GM10248 (cell line): ENCODE data around the gene WAC.

Experiments
- CTCF ChIA-PET: fragments of 300-600 bp; sonication (Branson Sonifier 250); formaldehyde crosslinking; extraction: SDS; loops from one replicate; lab custom pipeline; 2021; ENCODE audit warnings: antibody characterized with exemption; lab: Yijun Ruan, JAX
- POLR2A ChIA-PET: fragments of 350-650 bp; sonication (Branson Sonifier 250); formaldehyde crosslinking; extraction: SDS; loops from one replicate; lab custom pipeline; 2020; ENCODE audit warnings: antibody characterized with exemption; lab: Yijun Ruan, JAX
- DNase-seq: peaks from one replicate; pipeline ENCODE4 v3.0.0; 2012; ENCODE audit errors: extremely low spot score
- TF ChIP-seq, protein P1 (sequence below): IDR thresholded peaks from 2 replicates; pipeline ENCODE4 v1.5.1; 2012; ENCODE audit warnings: mild to moderate bottlenecking, low read depth; ENCODE audit errors: extremely low read depth, missing control alignments, control extremely low read depth

The WAC gene

DNA sequence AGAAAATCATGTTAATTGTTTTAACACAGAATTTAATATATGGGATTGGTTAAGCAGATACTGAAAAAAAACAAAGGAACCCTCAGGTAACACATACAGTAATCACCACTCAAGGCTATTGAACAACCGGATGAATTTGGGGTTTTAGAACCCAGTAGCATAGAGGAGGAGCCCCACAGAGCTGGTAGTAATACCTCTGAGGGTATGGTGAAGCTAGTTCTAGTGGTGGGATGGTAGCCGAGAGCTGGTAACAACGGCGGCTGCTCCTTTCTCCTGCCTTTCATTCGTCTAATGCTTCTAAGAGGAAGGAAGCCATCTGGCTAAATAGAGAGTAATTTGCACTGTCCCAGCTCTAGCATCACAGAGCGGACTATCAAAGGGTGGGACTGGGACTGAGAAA is 52.2 kb downstream of the WAC start:
- no peak for DNase-seq
- ChIA-PET POLR2A (no interaction called here), CTCF (interaction anchor here (1.2 kb wide), 1 partner anchor 13 kb away, joined by 3 read pairs; no protein-coding TSS in a partner anchor)
- TF ChIP-seq, protein P1, sequence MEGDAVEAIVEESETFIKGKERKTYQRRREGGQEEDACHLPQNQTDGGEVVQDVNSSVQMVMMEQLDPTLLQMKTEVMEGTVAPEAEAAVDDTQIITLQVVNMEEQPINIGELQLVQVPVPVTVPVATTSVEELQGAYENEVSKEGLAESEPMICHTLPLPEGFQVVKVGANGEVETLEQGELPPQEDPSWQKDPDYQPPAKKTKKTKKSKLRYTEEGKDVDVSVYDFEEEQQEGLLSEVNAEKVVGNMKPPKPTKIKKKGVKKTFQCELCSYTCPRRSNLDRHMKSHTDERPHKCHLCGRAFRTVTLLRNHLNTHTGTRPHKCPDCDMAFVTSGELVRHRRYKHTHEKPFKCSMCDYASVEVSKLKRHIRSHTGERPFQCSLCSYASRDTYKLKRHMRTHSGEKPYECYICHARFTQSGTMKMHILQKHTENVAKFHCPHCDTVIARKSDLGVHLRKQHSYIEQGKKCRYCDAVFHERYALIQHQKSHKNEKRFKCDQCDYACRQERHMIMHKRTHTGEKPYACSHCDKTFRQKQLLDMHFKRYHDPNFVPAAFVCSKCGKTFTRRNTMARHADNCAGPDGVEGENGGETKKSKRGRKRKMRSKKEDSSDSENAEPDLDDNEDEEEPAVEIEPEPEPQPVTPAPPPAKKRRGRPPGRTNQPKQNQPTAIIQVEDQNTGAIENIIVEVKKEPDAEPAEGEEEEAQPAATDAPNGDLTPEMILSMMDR, result no peak

DNA sequence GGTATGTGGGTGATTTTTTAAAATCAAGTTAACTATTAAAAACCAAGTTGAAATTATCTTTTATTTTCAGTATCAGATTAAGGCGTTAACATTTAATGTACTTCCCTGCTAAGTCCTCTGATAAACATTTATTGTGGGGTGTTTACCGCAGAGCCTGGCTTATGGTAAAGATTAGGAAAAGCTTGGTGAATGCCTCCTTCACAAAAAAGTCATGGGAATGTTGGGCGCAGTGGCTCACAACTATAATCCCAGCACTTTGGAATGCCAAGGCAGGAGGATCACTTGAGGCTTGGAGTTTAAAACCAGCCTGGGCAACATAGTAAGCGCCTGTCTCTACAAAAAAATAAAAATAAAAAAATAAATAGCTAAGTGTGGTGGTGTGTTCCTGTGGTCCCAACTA is 53.3 kb downstream of the WAC start:
- no peak for DNase-seq
- POLR2A ChIA-PET, result no interaction called here
- TF ChIP-seq, protein P1, result no peak
- CTCF ChIA-PET, result interaction anchor here (1.4 kb wide), 1 partner anchor 10 kb away, joined by 3 read pairs; no protein-coding TSS in a partner anchor

DNA sequence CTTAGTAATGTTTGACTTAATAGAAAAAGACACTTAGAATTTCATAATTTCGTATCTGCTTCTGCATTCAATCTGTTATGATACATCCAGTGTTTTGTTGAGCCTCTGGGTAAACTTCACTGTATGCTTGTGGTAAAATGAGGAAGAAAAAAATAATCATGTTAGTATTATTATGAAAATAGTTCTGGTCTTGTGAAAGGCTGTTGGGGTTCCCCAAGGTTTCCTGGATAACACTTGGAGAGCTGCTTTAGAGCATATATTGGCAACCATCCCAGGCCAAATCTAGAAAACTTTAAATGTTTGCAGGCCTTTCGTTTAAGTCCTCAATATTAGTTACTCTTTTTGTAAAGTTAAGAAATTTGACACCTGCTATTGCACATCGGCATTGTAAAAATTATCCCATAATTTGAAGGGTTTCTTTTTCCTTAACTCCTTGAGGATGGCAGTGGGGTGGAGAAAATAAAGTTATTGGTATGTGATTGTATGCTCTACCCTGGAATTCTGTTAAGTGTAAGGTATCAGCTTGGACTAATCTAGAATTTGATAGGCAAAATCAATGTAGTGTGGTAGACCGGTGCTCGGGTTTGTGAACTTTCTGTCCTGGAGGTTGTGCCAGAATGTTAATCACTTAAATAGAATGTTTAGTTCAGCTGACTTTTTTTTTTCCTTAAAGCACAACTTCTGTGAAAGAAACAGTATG is 54.5 kb downstream of the WAC start:
- ChIA-PET CTCF (interaction anchor here (1.1 to 3.9 kb wide), 5 partner anchors 11 to 41 kb away, joined by 3 to 14 read pairs (median 3); no protein-coding TSS in a partner anchor), POLR2A (no interaction called here)

DNA sequence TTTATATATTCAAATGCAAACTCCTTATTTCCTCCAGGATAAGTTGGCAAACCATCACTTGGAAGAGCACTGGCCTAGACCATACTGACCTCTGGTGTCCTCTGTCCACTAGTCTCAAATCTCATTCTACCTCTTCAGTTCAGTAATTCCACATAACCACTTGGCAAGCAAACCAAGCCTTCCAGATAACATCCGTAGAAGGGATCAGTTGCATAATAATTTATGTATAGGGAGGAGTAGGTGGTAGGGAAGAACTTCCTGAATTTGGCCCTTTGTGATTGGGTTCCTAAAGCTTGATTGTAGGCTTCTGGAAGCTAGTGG is 55.0 kb downstream of the WAC start:
- CTCF ChIA-PET, result interaction anchor here (1.1 to 3.9 kb wide), 5 partner anchors 21 to 42 kb away, joined by 3 to 14 read pairs (median 3); no protein-coding TSS in a partner anchor

More for the DNA sequence above, 54.5 kb downstream of the WAC start:
- TF ChIP-seq, protein P1, result no peak
- no peak for DNase-seq

DNA sequence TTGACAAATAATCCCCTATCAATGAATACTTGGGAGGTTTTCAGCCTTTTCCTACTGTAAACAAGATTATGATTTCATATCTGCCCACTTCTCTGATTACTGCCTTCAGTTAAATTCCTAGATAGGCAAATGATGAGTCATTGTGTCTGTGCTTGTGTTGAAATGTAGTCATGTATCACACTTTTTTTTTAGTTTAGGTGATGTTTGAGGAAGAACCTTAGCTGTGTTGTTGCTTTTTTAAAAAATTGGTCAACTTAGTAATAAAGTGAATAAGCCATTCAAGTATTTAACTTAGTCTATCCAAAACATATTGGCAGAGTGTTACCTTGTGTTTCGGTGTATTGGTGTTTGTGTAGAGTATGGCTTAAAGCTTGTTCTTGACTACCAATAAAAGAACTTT is 60.0 kb downstream of the WAC start:
- ChIA-PET CTCF (no interaction called here), POLR2A (no interaction called here)
- DNase-seq, result no peak
- TF ChIP-seq, protein P1, result no peak

More for the DNA sequence above, 55.0 kb downstream of the WAC start:
- POLR2A ChIA-PET, result no interaction called here
- TF ChIP-seq, protein P1, result no peak
- DNase-seq, result no peak

DNA sequence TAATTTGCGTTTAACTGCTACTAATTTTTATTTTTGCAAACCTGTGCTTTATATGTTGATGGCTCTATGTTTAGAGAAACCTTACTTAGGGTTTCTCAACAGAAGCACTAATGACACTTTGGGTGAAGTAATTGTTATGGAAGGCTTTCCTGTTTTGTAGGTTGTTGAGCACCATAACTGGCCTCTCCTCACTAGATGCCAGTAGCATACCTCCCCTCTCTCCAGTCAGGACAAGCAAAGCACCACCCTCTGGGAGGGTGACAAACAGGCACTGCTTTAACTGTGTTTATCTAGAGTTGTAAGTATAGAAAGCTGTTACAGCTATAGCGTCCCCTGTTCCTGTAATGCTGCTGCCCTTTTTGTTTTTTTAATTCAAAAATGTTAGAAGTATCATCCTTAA is 60.9 kb downstream of the WAC start:
- TF ChIP-seq, protein P1, result no peak
- no peak for DNase-seq
- ChIA-PET POLR2A (interaction anchor here (0.6 kb wide), 1 partner anchor 55 kb away, joined by 3 read pairs; no protein-coding TSS in a partner anchor), CTCF (interaction anchor here (1.1 to 1.5 kb wide), 2 partner anchors 10 to 16 kb away, joined by 4 to 5 read pairs; no protein-coding TSS in a partner anchor)
